Raji (cell line): ENCODE measurements around the gene SLC7A14.

Experiments used
- POLR2A ChIP-seq: IDR thresholded peaks from 2 replicates; pipeline ENCODE4 v1.6.1; 2011; ENCODE audit warnings: low read depth, low read length, control low read depth; ENCODE audit not compliant: insufficient read depth

SLC7A14 gene

GRCh38 chr3:170602556-170602955 is 16.7 kb upstream of the SLC7A14 start:
- no peak for TF ChIP-seq POLR2A

- no peak for TF ChIP-seq POLR2A
Measured at GRCh38 chr3:170600005-170600624, 14.2 kb upstream of the SLC7A14 start.

GRCh38 chr3:170599091-170599490 is 13.2 kb upstream of the SLC7A14 start:
- TF ChIP-seq POLR2A, result no peak

GRCh38 chr3:170598091-170598502 is 12.2 kb upstream of the SLC7A14 start:
- no peak for TF ChIP-seq POLR2A

- TF ChIP-seq POLR2A, result no peak
Measured at GRCh38 chr3:170594528-170594927, 8.7 kb upstream of the SLC7A14 start.

- TF ChIP-seq POLR2A, result no peak
Measured at GRCh38 chr3:170593634-170594033, 7.8 kb upstream of the SLC7A14 start.

- no peak for TF ChIP-seq POLR2A
Measured at GRCh38 chr3:170589113-170589512, 3.2 kb upstream of the SLC7A14 start.

GRCh38 chr3:170585008-170585936 is 603 bp downstream of the SLC7A14 start:
- TF ChIP-seq POLR2A, result no peak

- no peak for TF ChIP-seq POLR2A
Measured at GRCh38 chr3:170584585-170585007, 1.3 kb downstream of the SLC7A14 start.

- TF ChIP-seq POLR2A, result no peak
Measured at GRCh38 chr3:170579646-170580045, 6.2 kb downstream of the SLC7A14 start.

- TF ChIP-seq POLR2A, result no peak
Measured at GRCh38 chr3:170572665-170573253, 13.1 kb downstream of the SLC7A14 start.

- no peak for TF ChIP-seq POLR2A
Measured at GRCh38 chr3:170566413-170566812, 19.5 kb downstream of the SLC7A14 start.

GRCh38 chr3:170565495-170565894 is 20.4 kb downstream of the SLC7A14 start:
- no peak for TF ChIP-seq POLR2A

GRCh38 chr3:170564664-170565063 is 21.2 kb downstream of the SLC7A14 start:
- TF ChIP-seq POLR2A, result no peak

GRCh38 chr3:170563712-170564423 is 22.0 kb downstream of the SLC7A14 start:
- TF ChIP-seq POLR2A, result no peak
